Small intestine (tissue), 7 donors: ENCODE results near the gene SORBS2. TPM values are rescaled to one million over a fixed set of nuclear protein-coding genes. Genes with fewer than 3 reads are reported as not detected.

Experiments
- DNase-seq, 2 donors: peaks; one replicate each; pipeline versions ENCODE4 v3.0.0 to v3.0.0-alpha.2; 2013
- FAIRE-seq: peaks from 2 replicates; lab custom pipeline; 2012; peaks lifted over from hg19 to GRCh38; lab: Jason Lieb, UNC
- H3K27ac ChIP-seq, 3 donors: one replicate each; pipeline ENCODE4 v1.5.1; 2013; ENCODE audit warnings: low read length in 2 of 3, mild to moderate bottlenecking in 2 of 3, control low read depth in 1 of 3, inconsistent platforms in 1 of 3, low read depth in 1 of 3, moderate library complexity in 1 of 3
- H3K27me3 ChIP-seq, 3 donors: one replicate each; pipeline ENCODE4 v1.6.1; 2013; ENCODE audit warnings: low read length in 3 of 3, inconsistent platforms in 1 of 3; ENCODE audit not compliant: control insufficient read depth in 3 of 3, insufficient read depth in 3 of 3
- H3K36me3 ChIP-seq, 3 donors: one replicate each; pipeline ENCODE4 v1.6.1; 2013; ENCODE audit warnings: low read length in 3 of 3, inconsistent platforms in 1 of 3, low read depth in 1 of 3, mild to moderate bottlenecking in 1 of 3, moderate library complexity in 1 of 3; ENCODE audit not compliant: control insufficient read depth in 3 of 3, insufficient read depth in 2 of 3
- H3K4me1 ChIP-seq, 3 donors: one replicate each; pipeline ENCODE4 v1.6.1; 2013; ENCODE audit warnings: low read length in 2 of 3, inconsistent platforms in 1 of 3, low read depth in 1 of 3, mild to moderate bottlenecking in 1 of 3, moderate library complexity in 1 of 3; ENCODE audit not compliant: control insufficient read depth in 3 of 3, insufficient read depth in 2 of 3
- H3K4me3 ChIP-seq, 3 donors: one replicate each; pipeline ENCODE4 v1.5.1; 2013; ENCODE audit warnings: low read length in 3 of 3, control low read depth in 1 of 3, inconsistent platforms in 1 of 3, low read depth in 1 of 3, mild to moderate bottlenecking in 1 of 3, moderate library complexity in 1 of 3
- H3K9me3 ChIP-seq, 2 donors: one replicate each; pipeline ENCODE4 v1.6.1; 2013; ENCODE audit warnings: low read depth in 1 of 2, low read length in 1 of 2; ENCODE audit not compliant: control insufficient read depth in 2 of 2, insufficient read depth in 1 of 2
- WGBS, 3 donors: extraction: QIAGEN DNeasy Blood & Tissue Kit; methylation state at CpG; one replicate each; pipeline ENCODE4 v1.1.7; 2013; 5-methylcytosine and 5-hydroxymethylcytosine counted together
- polyA plus RNA-seq, 4 donors: library from polyadenylated mRNA; stranded (reverse) in 3 of 4; unstranded in 1 of 4; fragments of 200-250 nt in 3 of 4; fragments of 120-200 nt in 1 of 4; gene quantifications; one replicate each; pipeline versions ENCODE4 v1.2.1 to v1.2.3, GENCODE V29; 2013
- donor health status: healthy with polysubstance abuse.
- donor health status: control.
- donor health status: control.
- donor health status: Bipolar disorder and iron deficiency.
- donor health status: healthy.

SORBS2 gene
- polyA plus RNA-seq, 4 donors: 1.6 to 36.5 (median 16.1) TPM

DNA sequence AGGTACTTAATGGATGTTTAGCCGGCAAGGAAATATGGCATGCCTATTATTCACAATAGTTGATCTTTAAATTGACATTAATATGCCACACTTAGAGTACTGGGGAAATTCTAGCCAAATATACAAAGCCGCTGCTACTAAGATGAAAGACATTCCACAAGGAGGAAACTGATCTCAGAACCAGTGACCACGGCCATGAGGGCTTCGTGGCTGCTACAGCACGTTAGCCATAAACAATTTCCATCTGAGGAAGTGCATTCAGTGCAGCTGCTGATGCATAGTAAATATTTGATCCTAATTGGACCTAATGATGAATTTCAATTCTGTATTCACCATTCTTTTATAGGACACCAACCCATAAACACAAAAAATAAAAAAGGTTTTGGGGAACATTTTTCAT, 59.1 kb downstream of the SORBS2 start:
- DNase-seq (no peak), FAIRE-seq (no peak)
- Histone ChIP-seq H3K27ac (no peak overlapping the region), H3K27me3 (no peaks in the 10 kb centered on the region), H3K4me1 (peaks cover 0 to 4% (median 0%) of the 10 kb centered on the region in 3 donors), H3K36me3 (peaks cover 0 to 2% (median 0%) of the 10 kb centered on the region in 3 donors), H3K4me3 (no peak overlapping the region), H3K9me3 (no peaks in the 10 kb centered on the region)
- WGBS, 3 donors: 63 to 90% (median 71%) methylated on average over 5 of the region's 5 CpGs

- WGBS, 3 donors: 85 to 92% (median 92%) methylated on average over 5 of the region's 5 CpGs
- no peaks in the 10 kb centered on the region for H3K9me3 ChIP-seq
- H3K27me3 ChIP-seq: no peaks in the 10 kb centered on the region
- H3K4me3 ChIP-seq: no peak overlapping the region
- no peak overlapping the region for H3K27ac ChIP-seq
- peaks cover 0 to 9% (median 0%) of the 10 kb centered on the region in 3 donors for H3K36me3 ChIP-seq
- DNase-seq (no peak), FAIRE-seq (no peak)
- H3K4me1 ChIP-seq: peaks cover 0 to 2% (median 0%) of the 10 kb centered on the region in 3 donors
Measured at GRCh38 chr4:185749858-185750257, 62.1 kb downstream of the SORBS2 start.

GRCh38 chr4:185748901-185749390, 63.0 kb downstream of the SORBS2 start:
- no peaks in the 10 kb centered on the region for H3K27me3 ChIP-seq
- no peak for FAIRE-seq
- H3K4me1 ChIP-seq: no peaks in the 10 kb centered on the region
- no peak overlapping the region for H3K27ac ChIP-seq
- no peak overlapping the region for H3K4me3 ChIP-seq
- no peaks in the 10 kb centered on the region for H3K9me3 ChIP-seq
- no peak for DNase-seq
- 91 to 97% (median 96%) methylated on average over 3 of the region's 3 CpGs for WGBS, 3 donors
- peaks cover 0 to 7% (median 0%) of the 10 kb centered on the region in 3 donors for H3K36me3 ChIP-seq

DNA sequence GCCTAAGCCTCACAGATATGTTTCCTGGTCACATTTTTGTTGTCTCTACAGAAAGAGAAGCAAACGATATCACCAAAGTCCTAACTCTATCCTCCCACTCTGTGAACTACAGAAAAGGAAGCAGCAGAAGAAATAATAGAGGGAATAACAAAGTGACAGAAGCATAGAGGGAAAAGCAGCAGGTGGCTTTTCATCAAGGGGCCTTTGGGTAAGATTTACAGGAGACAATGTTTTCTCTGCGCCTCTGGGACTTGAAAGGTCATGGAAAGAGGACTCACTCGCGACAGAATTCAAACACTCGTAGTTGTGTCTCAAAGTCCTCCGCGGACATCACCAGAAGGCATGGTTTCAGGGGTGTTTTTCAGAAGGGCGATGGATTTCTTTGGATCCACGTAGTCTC, 66.1 kb downstream of the SORBS2 start:
- no peaks in the 10 kb centered on the region for H3K9me3 ChIP-seq
- peaks cover 0 to 7% (median 0%) of the 10 kb centered on the region in 3 donors for H3K36me3 ChIP-seq
- no peak overlapping the region for H3K4me3 ChIP-seq
- no peak for FAIRE-seq
- H3K27me3 ChIP-seq: no peaks in the 10 kb centered on the region
- H3K27ac ChIP-seq: no peak overlapping the region
- no peak for DNase-seq
- 86 to 93% (median 91%) methylated on average over 9 of the region's 9 CpGs for WGBS, 3 donors
- H3K4me1 ChIP-seq: no peaks in the 10 kb centered on the region

DNA sequence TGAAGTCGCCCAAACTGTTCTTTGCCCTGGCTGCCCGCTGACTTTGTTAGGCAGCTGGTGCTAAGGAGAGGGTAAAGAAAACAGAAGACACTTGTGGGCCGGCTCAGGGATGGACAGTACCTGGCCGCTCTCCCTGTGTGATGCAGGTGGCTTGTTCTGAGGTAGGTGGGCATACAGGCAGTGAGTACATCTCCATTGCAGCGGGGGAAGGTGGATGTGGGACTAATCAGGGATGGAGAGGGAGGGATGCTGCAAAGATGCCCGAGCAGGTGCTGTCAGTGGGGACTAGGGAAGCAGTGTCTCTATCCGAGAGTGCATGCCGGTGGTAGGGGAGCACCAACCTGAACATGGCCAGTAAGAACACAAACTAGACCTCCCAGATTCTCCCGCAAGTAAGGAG, 67.0 kb downstream of the SORBS2 start:
- FAIRE-seq (no peak), DNase-seq (no peak)
- no peak overlapping the region for H3K4me3 ChIP-seq
- no peak overlapping the region for H3K27ac ChIP-seq
- 90 to 97% (median 91%) methylated on average over 9 of the region's 9 CpGs for WGBS, 3 donors
- H3K9me3 ChIP-seq: no peaks in the 10 kb centered on the region
- no peaks in the 10 kb centered on the region for H3K27me3 ChIP-seq
- no peaks in the 10 kb centered on the region for H3K4me1 ChIP-seq
- H3K36me3 ChIP-seq: peaks cover 0 to 7% (median 0%) of the 10 kb centered on the region in 3 donors

DNA sequence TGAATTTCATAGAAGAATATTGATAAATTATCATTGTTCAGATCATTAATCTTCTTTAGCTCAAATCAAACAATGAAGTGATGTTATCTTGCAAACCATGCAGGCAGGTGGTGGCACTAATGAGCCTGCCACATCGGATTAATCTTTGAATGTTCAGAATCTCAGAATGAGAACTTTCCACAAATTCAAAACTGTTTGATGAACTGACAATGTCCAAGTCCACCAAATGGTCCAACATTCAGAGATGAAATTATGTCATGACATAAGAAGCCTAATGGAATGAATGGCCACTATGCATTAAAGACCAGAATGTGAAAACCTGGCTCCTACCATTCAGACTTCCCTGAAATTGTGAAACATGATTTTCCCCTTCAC, 67.5 kb downstream of the SORBS2 start:
- H3K27me3 ChIP-seq: no peaks in the 10 kb centered on the region
- no peaks in the 10 kb centered on the region for H3K9me3 ChIP-seq
- DNase-seq: no peak
- H3K4me1 ChIP-seq: no peaks in the 10 kb centered on the region
- H3K4me3 ChIP-seq: no peak overlapping the region
- 31 to 69% (median 60%) methylated on average over 1 of the region's 1 CpG for WGBS, 3 donors
- H3K27ac ChIP-seq: no peak overlapping the region
- H3K36me3 ChIP-seq: peaks cover 0 to 7% (median 0%) of the 10 kb centered on the region in 3 donors
- no peak for FAIRE-seq

DNA sequence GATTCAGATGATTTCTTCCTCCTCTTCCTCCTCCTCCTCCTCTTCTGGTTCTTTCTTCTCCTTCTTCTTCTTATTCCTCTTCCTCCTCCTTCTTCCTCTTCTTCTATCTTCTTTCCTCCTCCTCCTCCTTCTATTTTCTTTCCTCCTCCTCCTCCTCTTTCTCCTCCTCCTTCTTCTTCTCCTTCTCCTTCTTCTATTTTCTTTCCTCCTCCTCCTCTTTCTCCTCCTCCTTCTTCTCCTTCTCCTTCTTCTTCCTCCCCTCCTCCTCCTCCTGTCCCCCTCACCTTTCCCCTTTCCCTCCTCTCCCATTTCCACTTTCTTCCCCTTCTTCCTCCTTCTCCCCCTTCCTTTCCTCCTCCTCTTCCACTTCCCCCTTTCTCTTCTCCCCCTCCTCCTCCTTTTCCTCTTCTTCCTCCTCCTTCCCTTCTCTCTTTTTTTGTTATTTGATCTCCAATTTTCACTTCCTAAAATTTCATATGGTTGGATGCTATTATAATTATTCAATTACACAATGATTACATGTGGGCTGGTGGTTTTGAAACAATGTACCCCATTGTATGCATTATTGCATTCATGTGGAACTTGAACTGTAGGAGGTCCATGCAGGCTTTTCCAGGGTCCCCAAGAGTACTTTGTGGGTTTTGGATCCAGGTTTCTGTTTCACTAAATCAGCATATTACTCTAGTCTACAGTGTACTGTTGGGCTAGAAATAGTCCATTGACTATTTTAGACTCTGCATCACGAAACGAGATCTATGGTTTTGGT, 68.1 kb downstream of the SORBS2 start:
- Histone ChIP-seq H3K27me3 (no peaks in the 10 kb centered on the region), H3K36me3 (peaks cover 0 to 7% (median 0%) of the 10 kb centered on the region in 3 donors), H3K4me3 (no peak overlapping the region), H3K4me1 (no peaks in the 10 kb centered on the region), H3K27ac (no peak overlapping the region), H3K9me3 (no peaks in the 10 kb centered on the region)
- no peak for DNase-seq
- 72 to 81% (median 78%) methylated on average over 2 of the region's 2 CpGs for WGBS, 3 donors
- FAIRE-seq: no peak

GRCh38 chr4:185742766-185743165, 69.2 kb downstream of the SORBS2 start:
- Histone ChIP-seq H3K4me1 (no peaks in the 10 kb centered on the region), H3K36me3 (peaks cover 0 to 7% (median 0%) of the 10 kb centered on the region in 3 donors), H3K4me3 (no peak overlapping the region), H3K9me3 (no peaks in the 10 kb centered on the region), H3K27ac (no peak overlapping the region), H3K27me3 (no peaks in the 10 kb centered on the region)
- WGBS, 3 donors: 55 to 59% (median 59%) methylated on average over 8 of the region's 8 CpGs
- no peak for FAIRE-seq
- no peak for DNase-seq
